ENCODE data around the gene INO80C. TPM values are rescaled to one million over a fixed set of nuclear protein-coding genes. Genes with fewer than 3 reads are reported as not detected.

Gene INO80C
- total RNA-seq, 1 donor from 2014 or later, result 23.7 TPM

GRCh38 chr18:35477974-35478373, 19.8 kb downstream of the INO80C start:
- TF ChIP-seq CTCF (IDR thresholded peaks at IDR 0.05), result no peak
- no peak for DNase-seq (ENCODE audit: low spot score)
- no peaks in the 10 kb centered on the region for H3K27me3 Mint-ChIP-seq (ENCODE audit: low read depth)
- H3K27ac Mint-ChIP-seq (ENCODE audit: unreplicated experiment), result peak overlapping the region; percentile 95
- peaks cover 6% of the 10 kb centered on the region for H3K36me3 Mint-ChIP-seq (ENCODE audit: low read depth)
- peaks cover 9% of the 10 kb centered on the region for H3K9me3 Mint-ChIP-seq (ENCODE audit: low read depth)
- peaks cover 72% of the 10 kb centered on the region for H3K4me1 Mint-ChIP-seq (ENCODE audit: low read depth)
- H3K4me3 Mint-ChIP-seq (ENCODE audit: unreplicated experiment), result peak overlapping the region; percentile 9

- Mint-ChIP-seq H3K4me1 (ENCODE audit: low read depth) (peaks cover 68% of the 10 kb centered on the region), H3K4me3 (ENCODE audit: unreplicated experiment) (no peak overlapping the region), H3K9me3 (ENCODE audit: low read depth) (peaks cover 9% of the 10 kb centered on the region), H3K36me3 (ENCODE audit: low read depth) (peaks cover 7% of the 10 kb centered on the region), H3K27ac (ENCODE audit: unreplicated experiment) (peak overlapping the region; percentile 95), H3K27me3 (ENCODE audit: low read depth) (no peaks in the 10 kb centered on the region)
- no peak for TF ChIP-seq CTCF (IDR thresholded peaks at IDR 0.05)
- DNase-seq (ENCODE audit: low spot score), result no peak
Measured at GRCh38 chr18:35477497-35477896, 20.3 kb downstream of the INO80C start.

GRCh38 chr18:35474884-35475283, 22.9 kb downstream of the INO80C start:
- TF ChIP-seq CTCF (IDR thresholded peaks at IDR 0.05), result no peak
- Mint-ChIP-seq H3K27ac (ENCODE audit: unreplicated experiment) (peak overlapping the region; percentile 90), H3K27me3 (ENCODE audit: low read depth) (no peaks in the 10 kb centered on the region), H3K9me3 (ENCODE audit: low read depth) (peaks cover 9% of the 10 kb centered on the region), H3K36me3 (ENCODE audit: low read depth) (peaks cover 9% of the 10 kb centered on the region), H3K4me3 (ENCODE audit: unreplicated experiment) (no peak overlapping the region), H3K4me1 (ENCODE audit: low read depth) (peaks cover 46% of the 10 kb centered on the region)
- no peak for DNase-seq (ENCODE audit: low spot score)

GRCh38 chr18:35473562-35473961, 24.2 kb downstream of the INO80C start:
- H3K4me3 Mint-ChIP-seq (ENCODE audit: unreplicated experiment), result no peak overlapping the region
- H3K27ac Mint-ChIP-seq (ENCODE audit: unreplicated experiment), result peak overlapping the region; percentile 2
- H3K27me3 Mint-ChIP-seq (ENCODE audit: low read depth), result no peaks in the 10 kb centered on the region
- H3K9me3 Mint-ChIP-seq (ENCODE audit: low read depth), result peaks cover 9% of the 10 kb centered on the region
- H3K36me3 Mint-ChIP-seq (ENCODE audit: low read depth), result peaks cover 13% of the 10 kb centered on the region
- no peak for TF ChIP-seq CTCF (IDR thresholded peaks at IDR 0.05)
- DNase-seq (ENCODE audit: low spot score), result no peak
- H3K4me1 Mint-ChIP-seq (ENCODE audit: low read depth), result peaks cover 48% of the 10 kb centered on the region

- Mint-ChIP-seq H3K27me3 (ENCODE audit: low read depth) (no peaks in the 10 kb centered on the region), H3K27ac (ENCODE audit: unreplicated experiment) (no peak overlapping the region), H3K4me3 (ENCODE audit: unreplicated experiment) (no peak overlapping the region), H3K36me3 (ENCODE audit: low read depth) (peaks cover 16% of the 10 kb centered on the region), H3K4me1 (ENCODE audit: low read depth) (peaks cover 41% of the 10 kb centered on the region), H3K9me3 (ENCODE audit: low read depth) (peaks cover 9% of the 10 kb centered on the region)
- TF ChIP-seq CTCF (IDR thresholded peaks at IDR 0.05), result no peak
- DNase-seq (ENCODE audit: low spot score), result no peak
Measured at GRCh38 chr18:35470435-35470834, 27.3 kb downstream of the INO80C start.
